HEK293 (cell line): ENCODE data around the gene NRG2.

Experiments
- FEZF1 ChIP-seq: fragments of 450-650 bp; formaldehyde crosslinking; IDR thresholded peaks from 2 replicates; pipeline ENCODE4 v1.5.1; 2016; ENCODE audit warnings: missing biosample characterization, missing genetic modification characterization
- KLF1 ChIP-seq: fragments of 450-650 bp; formaldehyde crosslinking; IDR thresholded peaks from 2 replicates; pipeline ENCODE4 v1.5.1; 2016; ENCODE audit warnings: missing biosample characterization, missing genetic modification characterization
- PRDM1 ChIP-seq: fragments of 450-650 bp; formaldehyde crosslinking; IDR thresholded peaks from 2 replicates; pipeline ENCODE4; 2016; ENCODE audit warnings: missing biosample characterization, missing genetic modification characterization
- REST ChIP-seq: fragments of 450-650 bp; formaldehyde crosslinking; IDR thresholded peaks from 2 replicates; pipeline ENCODE4 v1.5.1; 2016; ENCODE audit warnings: missing biosample characterization, missing genetic modification characterization
- SP7 ChIP-seq: fragments of 450-650 bp; formaldehyde crosslinking; IDR thresholded peaks from 2 replicates; pipeline ENCODE4 v1.5.1; 2016; ENCODE audit warnings: missing biosample characterization, missing genetic modification characterization
- ZBTB17 ChIP-seq: fragments of 450-650 bp; formaldehyde crosslinking; IDR thresholded peaks from 2 replicates; pipeline ENCODE4 v1.5.1; 2016; ENCODE audit warnings: missing biosample characterization, missing genetic modification characterization
- ZNF133 ChIP-seq: fragments of 450-650 bp; formaldehyde crosslinking; IDR thresholded peaks from 2 replicates; pipeline ENCODE4 v1.5.1; 2016; ENCODE audit warnings: missing biosample characterization, missing genetic modification characterization
- ZNF394 ChIP-seq: fragments of 450-650 bp; formaldehyde crosslinking; IDR thresholded peaks from 2 replicates; pipeline ENCODE4 v1.5.1; 2016; ENCODE audit warnings: missing biosample characterization, missing genetic modification characterization, mild to moderate bottlenecking, moderate library complexity, borderline replicate concordance
- ZNF473 ChIP-seq: fragments of 450-650 bp; formaldehyde crosslinking; IDR thresholded peaks from 2 replicates; pipeline ENCODE4 v1.5.1; 2017; ENCODE audit warnings: missing biosample characterization, missing genetic modification characterization
- ZNF549 ChIP-seq: fragments of 450-650 bp; IDR thresholded peaks from 2 replicates; pipeline ENCODE4 v1.5.1; 2018; ENCODE audit warnings: missing biosample characterization, missing genetic modification characterization, mild to moderate bottlenecking, inconsistent platforms, moderate library complexity
- ZNF629 ChIP-seq: fragments of 450-650 bp; formaldehyde crosslinking; IDR thresholded peaks from 2 replicates; pipeline ENCODE4 v1.5.1; 2017; ENCODE audit warnings: missing biosample characterization, missing genetic modification characterization

DNA sequence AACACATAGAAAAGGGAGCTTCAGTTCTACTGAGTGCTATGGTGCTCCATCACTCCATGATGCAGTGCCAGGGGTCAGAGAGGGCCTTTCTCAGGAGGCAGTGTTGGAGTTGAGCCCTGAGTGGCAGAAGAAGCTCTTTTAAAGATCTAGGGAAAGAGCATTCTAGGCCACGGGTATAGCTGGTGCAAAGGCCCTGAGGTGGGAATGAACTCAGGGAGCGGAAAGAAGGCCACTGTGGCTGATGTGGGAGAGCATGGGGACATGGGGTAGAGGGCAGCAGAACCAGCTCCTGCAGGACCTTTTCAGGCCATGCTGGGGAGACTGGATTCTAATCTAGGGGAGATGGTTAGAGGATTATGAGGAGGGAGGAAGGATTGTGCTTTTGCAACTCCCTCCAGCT is 237.6 kb downstream of the NRG2 start:
- TF ChIP-seq SP7 (tag by site-specific recombination), result no peak
- TF ChIP-seq PRDM1 (tag by site-specific recombination), result no peak
- TF ChIP-seq REST (tag by site-specific recombination), result no peak
- TF ChIP-seq ZNF133, result no peak
- TF ChIP-seq FEZF1 (tag by site-specific recombination), result no peak
- TF ChIP-seq ZNF549 (tag by site-specific recombination), result no peak
- TF ChIP-seq ZNF394 (tag by site-specific recombination), result no peak
- TF ChIP-seq KLF1 (tag by site-specific recombination), result no peak
- no peak for TF ChIP-seq ZNF629
- no peak for TF ChIP-seq ZBTB17 (tag by site-specific recombination)
- TF ChIP-seq ZNF473 (tag by site-specific recombination), result no peak
